Measurements from ENCODE around the gene PHACTR2.
"Not testable (repeated sequence)": the region's sequence is repeated elsewhere in the genome, so short reads cannot be mapped to it uniquely, and the experiment has no call there.

PHACTR2 gene

DNA sequence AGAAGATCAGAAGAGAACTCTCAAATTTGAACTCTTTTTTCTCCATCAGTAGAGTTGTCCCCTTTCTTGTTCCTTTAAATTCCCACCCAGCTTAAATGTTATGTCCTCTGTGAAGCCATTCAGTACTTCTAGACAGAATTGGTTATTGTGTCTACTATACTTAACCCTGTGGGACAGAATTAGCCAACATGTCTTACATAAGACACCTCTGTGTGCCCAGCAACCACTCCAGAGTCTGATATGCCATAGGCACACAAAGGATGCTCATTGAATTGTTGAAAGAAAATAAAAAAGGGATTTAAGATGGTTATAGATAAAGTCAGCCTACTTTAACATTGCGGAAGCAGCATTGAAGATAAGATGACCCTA is 88.4 kb downstream of the PHACTR2 start:
- no peak for DNase-seq (ENCODE audit: low read depth in 2 of 2)

DNA sequence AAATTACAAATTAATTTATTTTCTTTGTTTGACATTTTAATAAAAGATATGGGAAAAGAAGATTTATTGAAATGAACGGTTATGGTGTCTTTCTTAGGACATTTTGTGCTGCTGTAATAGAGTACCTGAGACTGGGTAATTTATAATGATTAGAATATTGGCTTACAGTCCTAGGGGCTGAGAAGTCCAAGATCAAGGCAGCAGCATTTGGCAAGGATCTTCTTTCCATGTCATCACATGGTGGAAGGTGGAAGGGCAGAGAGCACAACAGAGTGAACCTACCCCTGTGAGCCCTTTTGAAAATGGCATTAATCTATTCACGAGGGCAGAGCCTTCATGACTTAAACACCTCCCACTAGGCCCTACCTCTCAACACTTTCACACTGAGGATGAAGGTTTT is 89.7 kb downstream of the PHACTR2 start:
- DNase-seq (ENCODE audit: low read depth in 2 of 2) = no peak

GRCh38 chr6:143772116-143773086 is 94.6 kb downstream of the PHACTR2 start:
- DNase-seq (ENCODE audit: low read depth in 2 of 2) = no peak

GRCh38 chr6:143773506-143774150 is 95.9 kb downstream of the PHACTR2 start:
- no peak for DNase-seq (ENCODE audit: low read depth in 2 of 2)

DNA sequence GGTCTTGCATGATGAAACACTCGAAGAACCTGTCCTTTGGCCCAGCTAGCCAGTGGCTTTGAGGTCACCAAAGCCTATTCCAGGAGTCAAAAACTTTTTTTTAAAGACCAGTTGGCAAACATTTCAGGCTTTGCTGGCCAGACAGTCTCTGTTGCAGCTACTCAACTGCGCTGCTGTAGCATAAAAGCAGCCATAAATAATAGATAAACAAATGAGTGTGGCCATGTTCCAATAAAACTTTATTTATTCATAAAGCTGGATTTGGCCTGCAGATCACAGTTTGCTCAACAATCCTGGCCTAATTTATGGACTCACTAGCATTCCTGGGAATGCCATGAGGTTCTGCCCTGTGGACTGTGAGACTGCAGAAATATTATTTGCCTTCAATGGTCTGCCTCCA is 96.6 kb downstream of the PHACTR2 start:
- no peak for DNase-seq (ENCODE audit: low read depth in 2 of 2)

- DNase-seq (ENCODE audit: low read depth in 2 of 2) = no peak
Measured at GRCh38 chr6:143775336-143775735, 97.6 kb downstream of the PHACTR2 start.

DNA sequence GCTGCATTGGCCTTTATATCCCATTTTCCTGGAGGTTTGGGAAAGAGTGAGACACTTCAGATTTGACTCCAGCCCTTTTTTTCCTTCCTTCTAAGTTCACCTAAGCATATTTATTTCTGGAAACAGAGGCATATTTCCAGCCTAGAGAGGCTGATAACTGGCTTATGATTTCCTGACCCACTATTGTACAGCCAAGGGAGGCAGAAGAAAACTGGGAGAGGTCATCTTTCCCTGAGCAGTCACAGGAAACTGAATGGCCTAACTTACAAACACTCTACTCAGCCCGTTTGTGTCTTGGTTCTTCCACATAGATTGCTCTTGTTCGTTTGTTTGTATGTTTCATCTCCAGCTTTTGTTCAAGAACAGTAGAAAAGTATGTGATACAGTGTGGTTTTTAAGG is 101.2 kb downstream of the PHACTR2 start:
- DNase-seq (ENCODE audit: low read depth in 2 of 2) = no peak

GRCh38 chr6:143782481-143782880 is 104.7 kb downstream of the PHACTR2 start:
- DNase-seq (ENCODE audit: low read depth in 2 of 2) = no peak

- no peak for DNase-seq (ENCODE audit: low read depth in 2 of 2)
Measured at GRCh38 chr6:143783077-143783476, 105.3 kb downstream of the PHACTR2 start.

DNA sequence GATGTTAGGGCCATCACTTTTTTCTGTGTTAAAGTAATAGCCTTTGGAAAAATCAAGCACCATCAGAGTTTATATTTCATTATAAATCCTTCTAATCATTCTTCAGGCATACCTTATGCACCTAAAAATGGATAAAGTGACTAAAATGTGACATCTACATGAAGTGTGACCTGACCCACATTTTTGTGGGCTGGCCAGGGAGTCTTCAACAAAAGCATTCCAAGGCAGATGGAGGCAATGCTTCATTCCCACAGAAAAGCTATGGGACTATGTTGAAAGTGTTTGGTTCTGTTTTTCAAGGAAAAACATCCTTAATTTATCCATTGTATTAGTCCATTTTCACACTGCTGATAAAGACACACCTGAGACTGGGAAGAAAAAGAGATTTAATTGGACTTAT is 106.6 kb downstream of the PHACTR2 start:
- no peak for DNase-seq (ENCODE audit: low read depth in 2 of 2)

- not testable (repeated sequence) for DNase-seq (ENCODE audit: low read depth in 2 of 2)
Measured at GRCh38 chr6:143786371-143786770, 108.6 kb downstream of the PHACTR2 start.

GRCh38 chr6:143792402-143793279 is 114.9 kb downstream of the PHACTR2 start:
- no peak for DNase-seq (ENCODE audit: low read depth in 2 of 2)

- no peak for DNase-seq (ENCODE audit: low read depth in 2 of 2)
Measured at GRCh38 chr6:143793280-143793619, 115.5 kb downstream of the PHACTR2 start.

DNA sequence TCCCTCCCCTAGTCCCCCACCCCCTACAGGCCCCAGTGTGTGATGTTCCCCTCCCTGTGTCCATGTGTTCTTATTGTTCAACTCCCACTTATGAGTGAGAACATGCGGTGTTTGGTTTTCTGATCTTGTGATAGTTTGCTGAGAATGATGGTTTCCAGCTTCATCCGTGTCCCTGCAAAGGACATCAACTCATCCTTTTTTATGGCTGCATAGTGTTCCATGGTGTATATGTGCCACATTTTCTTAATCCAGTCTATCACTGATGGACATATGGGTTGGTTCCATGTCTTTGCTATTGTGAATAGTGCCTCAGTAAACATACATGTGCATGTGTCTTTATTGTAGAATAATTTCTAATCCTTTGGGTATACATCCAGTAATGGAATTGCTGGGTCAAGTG is 118.8 kb downstream of the PHACTR2 start:
- DNase-seq (ENCODE audit: low read depth in 2 of 2) = not testable (repeated sequence)

DNA sequence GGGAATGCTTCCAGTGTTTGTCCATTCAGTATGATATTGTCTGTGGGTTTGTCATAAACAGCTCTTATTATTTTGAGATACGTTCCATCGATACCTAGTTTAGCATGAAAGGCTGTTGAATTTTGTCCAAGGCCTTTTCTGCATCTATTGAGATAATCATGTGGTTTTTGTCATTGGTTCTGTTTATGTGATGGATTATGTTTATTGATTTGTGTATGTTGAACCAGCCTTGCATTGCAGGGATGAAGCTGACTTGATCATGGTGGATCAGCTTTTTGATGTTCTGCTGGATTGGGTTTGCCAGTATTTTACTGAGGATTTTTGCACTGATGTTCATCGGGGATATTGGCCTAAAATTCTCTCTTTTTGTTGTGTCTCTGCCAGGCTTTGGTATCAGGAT is 120.7 kb downstream of the PHACTR2 start:
- DNase-seq (ENCODE audit: low read depth in 2 of 2) = not testable (repeated sequence)

DNA sequence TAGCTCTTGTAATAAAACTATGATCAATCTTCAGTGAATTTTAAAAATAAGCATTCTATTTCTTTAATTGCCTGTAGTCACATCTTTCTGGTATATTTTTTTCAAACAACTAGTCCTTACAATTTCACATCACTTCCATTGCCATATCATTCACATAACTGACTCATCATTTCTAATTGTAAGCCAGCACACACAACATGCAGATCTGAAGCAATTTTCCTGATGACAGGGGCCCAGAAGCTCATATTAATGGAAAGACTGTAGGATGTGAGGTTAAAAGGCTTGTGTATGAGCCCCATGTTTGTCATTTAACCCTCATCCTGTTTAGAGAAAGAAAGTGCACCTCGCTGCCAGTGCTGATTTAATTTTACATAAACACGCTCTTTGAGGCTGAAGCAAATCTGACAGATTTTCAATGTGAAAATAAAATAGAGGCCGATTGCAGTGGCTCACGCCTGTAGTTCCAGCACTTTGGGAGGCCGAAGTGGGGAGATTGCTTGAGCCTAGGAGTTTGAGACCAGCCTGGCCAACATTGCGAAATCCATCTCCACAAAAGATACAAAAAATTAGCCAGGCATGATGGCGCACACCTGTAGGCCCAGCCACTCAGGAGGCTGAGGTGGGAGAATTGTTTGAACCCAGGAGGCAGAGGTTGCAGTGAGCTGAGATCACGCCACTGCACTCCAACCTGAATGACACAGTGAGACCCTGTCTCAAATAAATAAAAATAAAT is 125.2 kb downstream of the PHACTR2 start:
- DNase-seq (ENCODE audit: low read depth in 2 of 2) = no peak

DNA sequence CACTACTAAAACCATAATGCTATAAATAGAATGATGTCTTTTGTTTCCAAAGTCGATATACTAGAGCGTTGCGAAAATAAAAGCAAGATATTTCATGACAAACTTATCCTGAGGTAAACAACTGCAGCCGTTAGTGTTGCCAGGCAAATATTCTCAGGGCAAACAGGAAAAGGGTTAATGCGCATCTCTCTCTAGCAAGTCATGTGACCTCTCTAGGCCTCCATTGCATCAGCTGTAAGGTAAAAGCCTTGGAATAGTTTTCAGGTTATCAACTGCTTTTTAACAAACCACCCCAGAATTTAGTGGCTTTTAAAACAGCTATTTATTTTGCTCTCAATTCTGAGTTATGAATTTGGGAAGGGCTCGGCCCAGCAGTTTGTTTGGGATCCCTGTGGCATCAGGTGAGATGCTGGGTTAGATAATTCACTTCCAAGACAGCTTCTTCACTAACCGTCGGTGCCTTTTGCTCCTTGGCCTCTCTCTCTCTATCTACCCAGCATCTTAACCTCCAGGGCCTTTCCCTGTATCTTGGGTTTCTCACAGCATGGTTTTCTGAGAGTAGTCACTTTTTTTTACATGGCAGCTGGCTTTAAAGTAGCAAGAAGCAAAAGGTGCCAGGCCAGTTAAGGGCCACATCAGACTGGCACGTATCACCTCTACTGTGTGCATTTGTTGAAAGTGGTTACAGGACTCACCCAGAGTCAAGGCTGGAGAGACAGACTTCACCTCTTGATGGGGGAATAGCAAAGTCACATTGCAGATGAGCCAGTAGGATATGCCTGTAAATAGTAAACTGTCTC is 126.2 kb downstream of the PHACTR2 start:
- no peak for DNase-seq (ENCODE audit: low read depth in 2 of 2)

- DNase-seq (ENCODE audit: low read depth in 2 of 2) = no peak
Measured at GRCh38 chr6:143804835-143805239, 127.1 kb downstream of the PHACTR2 start.

DNA sequence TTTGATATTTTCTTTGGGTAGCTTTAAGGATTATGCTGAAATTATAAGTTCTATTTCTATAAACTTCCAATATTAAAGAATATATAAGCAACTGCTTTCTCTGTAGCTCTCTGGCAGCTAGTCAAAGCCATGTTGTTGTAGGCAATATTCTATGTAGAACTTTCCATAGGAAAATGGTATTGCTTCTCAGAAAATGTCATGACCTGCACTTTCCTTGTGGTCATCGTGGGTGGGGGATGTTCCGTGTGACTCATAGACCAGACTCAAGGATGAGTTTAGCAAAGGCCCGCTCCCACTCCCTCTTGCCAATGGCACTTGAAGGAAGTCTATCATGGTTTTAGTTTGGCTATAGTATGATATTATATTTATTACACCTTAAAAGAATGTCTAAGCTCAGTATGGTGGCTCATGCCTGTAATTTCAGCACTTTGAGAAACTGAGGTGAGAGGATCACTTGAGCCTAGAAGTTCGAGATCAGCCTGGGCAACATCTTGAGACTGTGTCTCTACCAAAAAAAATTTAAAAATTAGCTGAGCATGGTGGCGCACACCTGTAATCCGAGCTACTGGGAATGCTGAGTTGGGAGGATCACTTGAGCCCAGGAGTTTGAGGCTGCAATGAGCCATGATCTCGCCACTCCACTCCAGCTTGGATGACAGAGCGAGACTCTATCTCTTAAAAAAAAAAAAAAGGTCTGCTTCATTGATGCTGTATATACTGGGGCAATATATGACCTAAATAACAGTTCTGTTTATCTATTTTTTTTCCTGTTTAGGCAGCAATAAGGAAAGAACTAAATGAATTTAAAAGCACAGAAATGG is 128.7 kb downstream of the PHACTR2 start:
- peak; percentile 63 to 66 for DNase-seq (ENCODE audit: low read depth in 2 of 2)

Data from stimulated activated CD8-positive, alpha-beta memory T cell treated with anti-CD3 and anti-CD28 coated beads, Interleukin-7, amount 100 ng/mL, for 4 hours (primary cell).